Measurements from ENCODE around the gene MAML2.

GRCh38 chr11:96067160-96067559 lies 275.8 kb downstream of the MAML2 start:
- no peak for TF ChIP-seq CTCF (IDR thresholded peaks at IDR 0.05)
- no peak for TF ChIP-seq POLR2AphosphoS5 (IDR thresholded peaks at IDR 0.05)
- no peak for TF ChIP-seq EP300 (IDR thresholded peaks at IDR 0.05)

Measured in stomach (tissue), 4 donors.